HUES48 (cell line): ENCODE data around the gene PLXNA2.

ENCODE experiments used
- H3K27ac ChIP-seq: one replicate; pipeline ENCODE4 v1.7.0; 2013; ENCODE audit warnings: low read depth, low read length, inconsistent platforms
- H3K27me3 ChIP-seq: 2 replicates; pipeline ENCODE4 v1.6.1; 2013; ENCODE audit warnings: mild to moderate bottlenecking, low read length; ENCODE audit not compliant: control insufficient read depth, insufficient read depth
- H3K36me3 ChIP-seq: 2 replicates; pipeline ENCODE4 v1.6.1; 2013; ENCODE audit warnings: low read length; ENCODE audit not compliant: control insufficient read depth, insufficient read depth
- H3K4me1 ChIP-seq: 2 replicates; pipeline ENCODE4 v1.6.1; 2013; ENCODE audit warnings: mild to moderate bottlenecking, low read length; ENCODE audit not compliant: control insufficient read depth, insufficient read depth
- H3K4me3 ChIP-seq: 2 replicates; pipeline ENCODE4 v1.5.1; 2013; ENCODE audit warnings: mild to moderate bottlenecking, low read depth, low read length
- H3K9ac ChIP-seq: 2 replicates; pipeline ENCODE4 v1.6.1; 2013; ENCODE audit warnings: mild to moderate bottlenecking, low read depth, low read length, moderate library complexity
- H3K9me3 ChIP-seq: 2 replicates; pipeline ENCODE4 v1.6.1; 2013; ENCODE audit warnings: low read length; ENCODE audit not compliant: control insufficient read depth, insufficient read depth

PLXNA2 gene

GRCh38 chr1:208007938-208008342 is 236.2 kb downstream of the PLXNA2 start:
- no peak overlapping the region for H3K27ac ChIP-seq
- H3K4me3 ChIP-seq, result no peak overlapping the region
- no peaks in the 10 kb centered on the region for H3K36me3 ChIP-seq
- H3K4me1 ChIP-seq, result no peaks in the 10 kb centered on the region
- H3K27me3 ChIP-seq, result no peaks in the 10 kb centered on the region
- no peak overlapping the region for H3K9ac ChIP-seq
- no peaks in the 10 kb centered on the region for H3K9me3 ChIP-seq

- H3K4me1 ChIP-seq, result no peaks in the 10 kb centered on the region
- H3K9me3 ChIP-seq, result no peaks in the 10 kb centered on the region
- no peaks in the 10 kb centered on the region for H3K36me3 ChIP-seq
- H3K4me3 ChIP-seq, result no peak overlapping the region
- H3K9ac ChIP-seq, result no peak overlapping the region
- no peaks in the 10 kb centered on the region for H3K27me3 ChIP-seq
- no peak overlapping the region for H3K27ac ChIP-seq
Observed at GRCh38 chr1:208007319-208007937, 236.8 kb downstream of the PLXNA2 start.

- Histone ChIP-seq H3K27ac (no peak overlapping the region), H3K9me3 (no peaks in the 10 kb centered on the region), H3K4me1 (no peaks in the 10 kb centered on the region), H3K36me3 (no peaks in the 10 kb centered on the region), H3K4me3 (no peak overlapping the region), H3K9ac (no peak overlapping the region), H3K27me3 (no peaks in the 10 kb centered on the region)
Observed at GRCh38 chr1:208006258-208006920, 237.8 kb downstream of the PLXNA2 start.

- Histone ChIP-seq H3K27me3 (no peaks in the 10 kb centered on the region), H3K27ac (no peak overlapping the region), H3K9ac (no peak overlapping the region), H3K36me3 (no peaks in the 10 kb centered on the region), H3K4me3 (no peak overlapping the region), H3K9me3 (no peaks in the 10 kb centered on the region), H3K4me1 (no peaks in the 10 kb centered on the region)
Observed at GRCh38 chr1:208004851-208005250, 239.3 kb downstream of the PLXNA2 start.

GRCh38 chr1:208003241-208003640 is 240.9 kb downstream of the PLXNA2 start:
- Histone ChIP-seq H3K4me3 (no peak overlapping the region), H3K9me3 (no peaks in the 10 kb centered on the region), H3K4me1 (peaks cover 7% of the 10 kb centered on the region; the same call in 1 of the 2 replicates), H3K27ac (no peak overlapping the region), H3K9ac (no peak overlapping the region), H3K36me3 (no peaks in the 10 kb centered on the region), H3K27me3 (no peaks in the 10 kb centered on the region)

GRCh38 chr1:208002672-208003071 is 241.5 kb downstream of the PLXNA2 start:
- Histone ChIP-seq H3K27me3 (no peaks in the 10 kb centered on the region), H3K27ac (no peak overlapping the region), H3K36me3 (no peaks in the 10 kb centered on the region), H3K9ac (no peak overlapping the region), H3K4me1 (peaks cover 10% of the 10 kb centered on the region; the same call in 1 of the 2 replicates), H3K9me3 (no peaks in the 10 kb centered on the region), H3K4me3 (no peak overlapping the region)

GRCh38 chr1:208002078-208002477 is 242.1 kb downstream of the PLXNA2 start:
- Histone ChIP-seq H3K9me3 (no peaks in the 10 kb centered on the region), H3K27ac (no peak overlapping the region), H3K9ac (no peak overlapping the region), H3K4me3 (no peak overlapping the region), H3K27me3 (no peaks in the 10 kb centered on the region), H3K36me3 (no peaks in the 10 kb centered on the region), H3K4me1 (peaks cover 10% of the 10 kb centered on the region; the same call in 1 of the 2 replicates)

GRCh38 chr1:208000504-208000903 is 243.7 kb downstream of the PLXNA2 start:
- H3K9me3 ChIP-seq, result no peaks in the 10 kb centered on the region
- H3K27ac ChIP-seq, result no peak overlapping the region
- H3K4me3 ChIP-seq, result no peak overlapping the region

GRCh38 chr1:207999972-208000371 is 244.2 kb downstream of the PLXNA2 start:
- no peak overlapping the region for H3K4me3 ChIP-seq
- no peaks in the 10 kb centered on the region; the same call in 1 of the 2 replicates for H3K27me3 ChIP-seq
- H3K9ac ChIP-seq, result no peak overlapping the region
- no peak overlapping the region for H3K27ac ChIP-seq
- no peaks in the 10 kb centered on the region for H3K9me3 ChIP-seq
- no peaks in the 10 kb centered on the region for H3K36me3 ChIP-seq
- H3K4me1 ChIP-seq, result peaks cover 15% of the 10 kb centered on the region; the same call in 1 of the 2 replicates

More at GRCh38 chr1:208000504-208000903, 243.7 kb downstream of the PLXNA2 start:
- Histone ChIP-seq H3K9ac (no peak overlapping the region), H3K27me3 (no peaks in the 10 kb centered on the region; the same call in 1 of the 2 replicates), H3K36me3 (no peaks in the 10 kb centered on the region), H3K4me1 (peaks cover 15% of the 10 kb centered on the region; the same call in 1 of the 2 replicates)

- Histone ChIP-seq H3K4me3 (no peak overlapping the region), H3K27ac (no peak overlapping the region), H3K36me3 (no peaks in the 10 kb centered on the region), H3K4me1 (peaks cover 15% of the 10 kb centered on the region; the same call in 1 of the 2 replicates), H3K9me3 (no peaks in the 10 kb centered on the region), H3K27me3 (no peaks in the 10 kb centered on the region; the same call in 1 of the 2 replicates), H3K9ac (no peak overlapping the region)
Observed at GRCh38 chr1:207999274-207999915, 244.8 kb downstream of the PLXNA2 start.

GRCh38 chr1:207998691-207999090 is 245.5 kb downstream of the PLXNA2 start:
- H3K27me3 ChIP-seq, result no peaks in the 10 kb centered on the region; the same call in 1 of the 2 replicates

More at GRCh38 chr1:207998691-207999090, 245.5 kb downstream of the PLXNA2 start:
- no peaks in the 10 kb centered on the region for H3K36me3 ChIP-seq
- H3K27ac ChIP-seq, result no peak overlapping the region
- H3K4me3 ChIP-seq, result no peak overlapping the region
- no peaks in the 10 kb centered on the region for H3K9me3 ChIP-seq
- H3K4me1 ChIP-seq, result peaks cover 15% of the 10 kb centered on the region; the same call in 1 of the 2 replicates
- no peak overlapping the region for H3K9ac ChIP-seq
